Measurements from ENCODE around the gene DNAJC28.

Gene DNAJC28

GRCh38 chr21:33514229-33514628, 22.7 kb upstream of the DNAJC28 start:
- TF ChIP-seq TEAD4 (IDR thresholded peaks at IDR 0.05) (no peak), CREB1 (IDR thresholded peaks at IDR 0.05; ENCODE audit: low read depth) (no peak), EP300 (IDR thresholded peaks at IDR 0.05; ENCODE audit: borderline replicate concordance) (no peak), NFIC (IDR thresholded peaks at IDR 0.05) (no peak), TCF12 (IDR thresholded peaks at IDR 0.05; ENCODE audit: low read depth) (no peak), YY1 (IDR thresholded peaks at IDR 0.05; ENCODE audit: low read depth) (no peak), FOXM1 (IDR thresholded peaks at IDR 0.05; ENCODE audit: borderline replicate concordance, low read depth) (no peak), TAF1 (IDR thresholded peaks at IDR 0.05; ENCODE audit: low read depth) (no peak), REST (IDR thresholded peaks at IDR 0.05; ENCODE audit: low read depth) (no peak), CEBPB (IDR thresholded peaks at IDR 0.05) (no peak), RAD21 (IDR thresholded peaks at IDR 0.05; ENCODE audit: low read depth) (no peak), USF1 (IDR thresholded peaks at IDR 0.05) (no peak), ZBTB7A (IDR thresholded peaks at IDR 0.05; ENCODE audit: low read depth) (no peak), EGR1 (IDR thresholded peaks at IDR 0.05) (no peak), MAX (IDR thresholded peaks at IDR 0.05) (no peak)

GRCh38 chr21:33512481-33512880, 21.0 kb upstream of the DNAJC28 start:
- TF ChIP-seq EP300 (IDR thresholded peaks at IDR 0.05; ENCODE audit: borderline replicate concordance): no peak
- no peak for TF ChIP-seq TCF12 (IDR thresholded peaks at IDR 0.05; ENCODE audit: low read depth)
- no peak for TF ChIP-seq MAX (IDR thresholded peaks at IDR 0.05)
- no peak for TF ChIP-seq CEBPB (IDR thresholded peaks at IDR 0.05)
- TF ChIP-seq CREB1 (IDR thresholded peaks at IDR 0.05; ENCODE audit: low read depth): no peak
- no peak for TF ChIP-seq EGR1 (IDR thresholded peaks at IDR 0.05)
- TF ChIP-seq NFIC (IDR thresholded peaks at IDR 0.05): no peak
- no peak for TF ChIP-seq REST (IDR thresholded peaks at IDR 0.05; ENCODE audit: low read depth)
- no peak for TF ChIP-seq RAD21 (IDR thresholded peaks at IDR 0.05; ENCODE audit: low read depth)
- TF ChIP-seq FOXM1 (IDR thresholded peaks at IDR 0.05; ENCODE audit: borderline replicate concordance, low read depth): no peak
- no peak for TF ChIP-seq USF1 (IDR thresholded peaks at IDR 0.05)
- TF ChIP-seq YY1 (IDR thresholded peaks at IDR 0.05; ENCODE audit: low read depth): no peak

- TF ChIP-seq RAD21 (IDR thresholded peaks at IDR 0.05; ENCODE audit: low read depth) (no peak), EP300 (IDR thresholded peaks at IDR 0.05; ENCODE audit: borderline replicate concordance) (no peak), TCF12 (IDR thresholded peaks at IDR 0.05; ENCODE audit: low read depth) (no peak), EGR1 (IDR thresholded peaks at IDR 0.05) (no peak), TEAD4 (IDR thresholded peaks at IDR 0.05) (no peak), ZBTB7A (IDR thresholded peaks at IDR 0.05; ENCODE audit: low read depth) (no peak), TAF1 (IDR thresholded peaks at IDR 0.05; ENCODE audit: low read depth) (no peak), REST (IDR thresholded peaks at IDR 0.05; ENCODE audit: low read depth) (no peak), CREB1 (IDR thresholded peaks at IDR 0.05; ENCODE audit: low read depth) (no peak), NFIC (IDR thresholded peaks at IDR 0.05) (no peak), USF1 (IDR thresholded peaks at IDR 0.05) (no peak), FOXM1 (IDR thresholded peaks at IDR 0.05; ENCODE audit: borderline replicate concordance, low read depth) (no peak), YY1 (IDR thresholded peaks at IDR 0.05; ENCODE audit: low read depth) (no peak), CEBPB (IDR thresholded peaks at IDR 0.05) (no peak), MAX (IDR thresholded peaks at IDR 0.05) (no peak)
These were observed 20.1 kb upstream of the DNAJC28 start for GRCh38 chr21:33511639-33512038.

GRCh38 chr21:33510826-33511225, 19.3 kb upstream of the DNAJC28 start:
- TF ChIP-seq MAX (IDR thresholded peaks at IDR 0.05): no peak
- TF ChIP-seq TCF12 (IDR thresholded peaks at IDR 0.05; ENCODE audit: low read depth): no peak
- TF ChIP-seq CREB1 (IDR thresholded peaks at IDR 0.05; ENCODE audit: low read depth): no peak
- TF ChIP-seq TEAD4 (IDR thresholded peaks at IDR 0.05): no peak
- TF ChIP-seq EP300 (IDR thresholded peaks at IDR 0.05; ENCODE audit: borderline replicate concordance): no peak
- no peak for TF ChIP-seq TAF1 (IDR thresholded peaks at IDR 0.05; ENCODE audit: low read depth)
- no peak for TF ChIP-seq RAD21 (IDR thresholded peaks at IDR 0.05; ENCODE audit: low read depth)
- TF ChIP-seq REST (IDR thresholded peaks at IDR 0.05; ENCODE audit: low read depth): no peak
- no peak for TF ChIP-seq NFIC (IDR thresholded peaks at IDR 0.05)
- TF ChIP-seq CEBPB (IDR thresholded peaks at IDR 0.05): no peak
- TF ChIP-seq USF1 (IDR thresholded peaks at IDR 0.05): no peak
- TF ChIP-seq YY1 (IDR thresholded peaks at IDR 0.05; ENCODE audit: low read depth): no peak
- no peak for TF ChIP-seq ZBTB7A (IDR thresholded peaks at IDR 0.05; ENCODE audit: low read depth)
- TF ChIP-seq EGR1 (IDR thresholded peaks at IDR 0.05): no peak
- TF ChIP-seq FOXM1 (IDR thresholded peaks at IDR 0.05; ENCODE audit: borderline replicate concordance, low read depth): no peak

Data from Ishikawa (cell line).